ENCODE measurements around the gene TDG. TPM values are rescaled to one million over a fixed set of nuclear protein-coding genes. Genes with fewer than 3 reads are reported as not detected.

The TDG gene
- total RNA-seq, 2 experiments from 2014 or later, result 39.4 to 55.3 TPM

DNA sequence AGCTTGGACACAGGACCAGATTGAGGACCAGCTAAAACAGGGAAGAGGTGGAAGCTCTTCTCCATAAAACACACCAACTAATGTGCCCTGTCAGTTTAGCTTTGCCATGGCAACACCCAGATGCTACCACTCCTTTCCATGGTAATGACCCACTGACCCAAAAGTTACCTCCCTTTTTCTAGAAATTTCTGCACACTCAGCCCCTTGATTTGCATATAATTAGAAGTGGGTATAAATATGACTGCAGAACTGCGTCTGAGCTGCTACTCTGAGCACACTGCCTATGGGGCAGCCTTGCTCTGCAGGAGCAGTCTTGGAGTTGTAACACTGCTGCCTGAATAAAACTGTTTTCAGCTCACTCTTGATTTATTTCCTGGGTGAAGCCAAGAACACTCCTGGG is 3.2 kb upstream of the TDG start:
- H3K4me1 ChIP-seq (ENCODE audit: insufficient read depth, low read length, poor library complexity, severe bottlenecking), result peaks cover 29% of the 10 kb centered on the region
- TF ChIP-seq, protein P1, sequence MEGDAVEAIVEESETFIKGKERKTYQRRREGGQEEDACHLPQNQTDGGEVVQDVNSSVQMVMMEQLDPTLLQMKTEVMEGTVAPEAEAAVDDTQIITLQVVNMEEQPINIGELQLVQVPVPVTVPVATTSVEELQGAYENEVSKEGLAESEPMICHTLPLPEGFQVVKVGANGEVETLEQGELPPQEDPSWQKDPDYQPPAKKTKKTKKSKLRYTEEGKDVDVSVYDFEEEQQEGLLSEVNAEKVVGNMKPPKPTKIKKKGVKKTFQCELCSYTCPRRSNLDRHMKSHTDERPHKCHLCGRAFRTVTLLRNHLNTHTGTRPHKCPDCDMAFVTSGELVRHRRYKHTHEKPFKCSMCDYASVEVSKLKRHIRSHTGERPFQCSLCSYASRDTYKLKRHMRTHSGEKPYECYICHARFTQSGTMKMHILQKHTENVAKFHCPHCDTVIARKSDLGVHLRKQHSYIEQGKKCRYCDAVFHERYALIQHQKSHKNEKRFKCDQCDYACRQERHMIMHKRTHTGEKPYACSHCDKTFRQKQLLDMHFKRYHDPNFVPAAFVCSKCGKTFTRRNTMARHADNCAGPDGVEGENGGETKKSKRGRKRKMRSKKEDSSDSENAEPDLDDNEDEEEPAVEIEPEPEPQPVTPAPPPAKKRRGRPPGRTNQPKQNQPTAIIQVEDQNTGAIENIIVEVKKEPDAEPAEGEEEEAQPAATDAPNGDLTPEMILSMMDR (conservative IDR thresholded peaks at IDR 0.05; ENCODE audit: low read length), result no peak
- no peak for TF ChIP-seq EZH2phosphoT487 (IDR thresholded peaks at IDR 0.05; ENCODE audit: borderline replicate concordance, low read depth, low read length)
- DNase-seq (ENCODE audit: low spot score), result peak; percentile 8
- H3K27ac ChIP-seq (ENCODE audit: low read depth, low read length, poor library complexity, severe bottlenecking), result no peak overlapping the region
- BruUV-seq (replicated peaks), result no TSS peak
- peaks cover 5% of the 10 kb centered on the region; the same call in 1 of the 2 replicates for H3K36me3 ChIP-seq (ENCODE audit: insufficient read depth, low read length)
- H3K4me3 ChIP-seq (ENCODE audit: low read depth, low read length, poor library complexity, severe bottlenecking), result no peak overlapping the region
- no peaks in the 10 kb centered on the region for H4K20me1 ChIP-seq (ENCODE audit: insufficient read depth, low read length)
- H3K9me2 ChIP-seq (ENCODE audit: insufficient read depth, low read length), result no peaks in the 10 kb centered on the region
- no peak overlapping the region for H3K4me2 ChIP-seq (ENCODE audit: low read length)
- no peaks in the 10 kb centered on the region for H3K9me3 ChIP-seq (ENCODE audit: low read length)
- intact Hi-C loops (cut with micrococcal nuclease; ENCODE audit: unreplicated experiment), result no loop called here
- POLR2A ChIA-PET, result interaction anchor here (0.8 to 5.3 kb wide), 4 partner anchors 10 to 34 kb away, joined by 3 to 27 read pairs (median 4); partner anchors contain the start of gene HSP90B1
- H2AFZ ChIP-seq (ENCODE audit: low read length), result no peak overlapping the region
- peaks cover 43% of the 10 kb centered on the region for H3K79me2 ChIP-seq (ENCODE audit: insufficient read depth, low read depth, low read length)
- CTCF ChIA-PET (ENCODE audit: unreplicated experiment), result no interaction called here

DNA sequence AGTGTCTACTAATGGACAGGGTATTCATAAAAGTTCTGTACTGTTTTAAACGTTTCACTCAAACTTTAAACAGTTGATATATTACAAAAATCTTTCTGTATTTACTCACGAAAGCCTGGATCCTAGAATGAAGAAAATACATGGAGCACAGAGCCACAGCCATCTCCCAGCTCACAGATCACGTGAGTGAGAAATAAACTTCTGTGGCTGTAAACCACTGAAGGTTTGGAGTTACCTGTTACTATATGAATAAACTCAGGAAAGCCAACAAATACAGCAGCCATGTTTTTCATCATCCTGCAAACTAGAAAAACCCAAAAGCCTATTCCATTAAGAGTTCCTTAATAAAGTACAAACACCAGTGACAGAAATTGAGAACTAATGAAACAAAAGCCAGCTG is 867 bp upstream of the TDG start:
- Histone ChIP-seq H3K4me1 (ENCODE audit: insufficient read depth, low read length, poor library complexity, severe bottlenecking) (peaks cover 38% of the 10 kb centered on the region), H3K36me3 (ENCODE audit: insufficient read depth, low read length) (peaks cover 27% of the 10 kb centered on the region), H3K27ac (ENCODE audit: low read depth, low read length, poor library complexity, severe bottlenecking) (peak overlapping the region; percentile 69), H3K79me2 (ENCODE audit: insufficient read depth, low read depth, low read length) (peaks cover 62% of the 10 kb centered on the region), H3K9me2 (ENCODE audit: insufficient read depth, low read length) (no peaks in the 10 kb centered on the region), H2AFZ (ENCODE audit: low read length) (peak overlapping the region; percentile 72; the same call in 1 of the 2 replicates), H3K4me3 (ENCODE audit: low read depth, low read length, poor library complexity, severe bottlenecking) (peak overlapping the region; percentile 87), H3K9me3 (ENCODE audit: low read length) (no peaks in the 10 kb centered on the region), H4K20me1 (ENCODE audit: insufficient read depth, low read length) (peaks cover 6% of the 10 kb centered on the region; the same call in 1 of the 2 replicates), H3K4me2 (ENCODE audit: low read length) (peak overlapping the region; percentile 95)
- POLR2A ChIA-PET, result interaction anchor here (0.9 to 5.3 kb wide), 10 partner anchors 9 to 323 kb away, joined by 3 to 52 read pairs (median 6); partner anchors contain the start of genes HSP90B1 and NFYB
- intact Hi-C loops (cut with micrococcal nuclease; ENCODE audit: unreplicated experiment), result loop anchor here (1.0 kb wide), 2 partner anchors 8 to 35 kb away; partner anchors contain the start of gene HSP90B1
- DNase-seq (ENCODE audit: low spot score), result no peak
- no TSS peak for BruUV-seq (replicated peaks)
- TF ChIP-seq EZH2phosphoT487 (IDR thresholded peaks at IDR 0.05; ENCODE audit: borderline replicate concordance, low read depth, low read length), result no peak
- TF ChIP-seq, protein P1 (conservative IDR thresholded peaks at IDR 0.05; ENCODE audit: low read length), result no peak
- CTCF ChIA-PET (ENCODE audit: unreplicated experiment), result interaction anchor here (1.5 to 1.6 kb wide), 2 partner anchors 8 to 35 kb away, joined by 4 to 5 read pairs; a partner anchor contains a TSS

DNA sequence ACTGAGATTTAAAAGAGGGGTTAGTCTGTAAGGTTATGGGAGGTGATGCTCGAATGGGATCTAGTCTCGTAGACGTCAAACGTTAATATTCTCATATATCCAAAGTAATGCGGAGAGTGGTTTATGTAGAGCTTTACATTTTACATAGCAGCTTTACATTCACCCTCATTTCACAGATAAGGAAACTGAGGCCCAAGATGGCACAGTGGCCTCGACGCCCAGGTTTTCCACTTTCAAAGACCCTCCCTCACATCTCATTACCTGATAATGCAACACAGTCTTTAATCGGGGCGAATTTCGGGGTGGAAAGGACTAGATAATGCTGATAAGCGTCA is 450 bp upstream of the TDG start:
- peak overlapping the region; percentile 72 for H2AFZ ChIP-seq (ENCODE audit: low read length)
- H3K9me2 ChIP-seq (ENCODE audit: insufficient read depth, low read length), result no peaks in the 10 kb centered on the region
- peak overlapping the region; percentile 95 for H3K4me2 ChIP-seq (ENCODE audit: low read length)
- DNase-seq (ENCODE audit: low spot score), result no peak
- intact Hi-C loops (cut with micrococcal nuclease; ENCODE audit: unreplicated experiment), result loop anchor here (1.0 kb wide), 2 partner anchors 8 to 35 kb away; partner anchors contain the start of gene HSP90B1
- no peaks in the 10 kb centered on the region for H3K9me3 ChIP-seq (ENCODE audit: low read length)
- H3K27ac ChIP-seq (ENCODE audit: low read depth, low read length, poor library complexity, severe bottlenecking), result peak overlapping the region; percentile 69
- H3K79me2 ChIP-seq (ENCODE audit: insufficient read depth, low read depth, low read length), result peaks cover 66% of the 10 kb centered on the region
- H3K4me3 ChIP-seq (ENCODE audit: low read depth, low read length, poor library complexity, severe bottlenecking), result peak overlapping the region; percentile 87
- H3K4me1 ChIP-seq (ENCODE audit: insufficient read depth, low read length, poor library complexity, severe bottlenecking), result peaks cover 40% of the 10 kb centered on the region
- peaks cover 31% of the 10 kb centered on the region for H3K36me3 ChIP-seq (ENCODE audit: insufficient read depth, low read length)
- H4K20me1 ChIP-seq (ENCODE audit: insufficient read depth, low read length), result peaks cover 10% of the 10 kb centered on the region; the same call in 1 of the 2 replicates
- BruUV-seq (replicated peaks), result TSS peak; percentile 97
- no peak for TF ChIP-seq EZH2phosphoT487 (IDR thresholded peaks at IDR 0.05; ENCODE audit: borderline replicate concordance, low read depth, low read length)
- TF ChIP-seq, protein P1 (conservative IDR thresholded peaks at IDR 0.05; ENCODE audit: low read length), result no peak
- POLR2A ChIA-PET, result interaction anchor here (0.8 to 5.3 kb wide), 11 partner anchors 9 to 322 kb away, joined by 3 to 52 read pairs (median 6); partner anchors contain the start of genes HSP90B1 and NFYB
- CTCF ChIA-PET (ENCODE audit: unreplicated experiment), result interaction anchor here (0.6 to 1.6 kb wide), 3 partner anchors 9 to 36 kb away, joined by 3 to 5 read pairs (median 4); a partner anchor contains a TSS

Data from OCI-LY7 (cell line).